ENCODE data around the gene LEFTY1. TPM values are rescaled to one million over a fixed set of nuclear protein-coding genes. Genes with fewer than 3 reads are reported as not detected.

LEFTY1 gene
- total RNA-seq, 1 experiment from 2014 or later: not detected

- no TSS peak for BruUV-seq (replicated peaks)
- H4K20me1 ChIP-seq (ENCODE audit: low read length): no peaks in the 10 kb centered on the region
- no peak overlapping the region for H2AFZ ChIP-seq (ENCODE audit: low read length)
- no peaks in the 10 kb centered on the region for H3K9me3 ChIP-seq (ENCODE audit: low read length)
- no peaks in the 10 kb centered on the region for H3K4me1 ChIP-seq (ENCODE audit: insufficient read depth, low read length)
- no peak for TF ChIP-seq EZH2 (IDR thresholded peaks at IDR 0.05; ENCODE audit: low read length, unreplicated experiment)
- TF ChIP-seq EZH2phosphoT487 (IDR thresholded peaks at IDR 0.05; ENCODE audit: borderline replicate concordance, low read length): no peak
- TF ChIP-seq CTCF (conservative IDR thresholded peaks at IDR 0.05; ENCODE audit: low read depth, low read length): no peak
- no peaks in the 10 kb centered on the region for H3K79me2 ChIP-seq (ENCODE audit: low read length)
- H3K4me2 ChIP-seq (ENCODE audit: low read length): no peak overlapping the region
- ChIA-PET CTCF (interaction anchor here (0.6 kb wide), 1 partner anchor 396 kb away, joined by 6 read pairs; no protein-coding TSS in a partner anchor), POLR2A (ENCODE audit: unreplicated experiment) (no interaction called here)
- DNase-seq (no peak), ATAC-seq (no peak)
- H3K27ac ChIP-seq (ENCODE audit: low read length): no peak overlapping the region
- no peak overlapping the region for H3K4me3 ChIP-seq (ENCODE audit: low read length)
- no peaks in the 10 kb centered on the region for H3K27me3 ChIP-seq (ENCODE audit: low read length)
- intact Hi-C loops (cut with micrococcal nuclease): loop anchor here (5.0 kb wide), 1 partner anchor 127 kb away; no protein-coding TSS in a partner anchor
- no peaks in the 10 kb centered on the region for H3F3A ChIP-seq (ENCODE audit: low read length, unreplicated experiment)
- no peaks in the 10 kb centered on the region for H3K9me2 ChIP-seq (replicated peaks; ENCODE audit: low read length)
- no peak overlapping the region for H3K9ac ChIP-seq (ENCODE audit: low read length)
- H3K36me3 ChIP-seq (ENCODE audit: low read depth, low read length): peaks cover 31% of the 10 kb centered on the region; the same call in 1 of the 2 replicates
Observed at GRCh38 chr1:225849925-225850324, 39.0 kb downstream of the LEFTY1 start.

- ATAC-seq: no peak
- H3K79me2 ChIP-seq (ENCODE audit: low read length): no peaks in the 10 kb centered on the region
- no peak overlapping the region for H2AFZ ChIP-seq (ENCODE audit: low read length)
- H3K36me3 ChIP-seq (ENCODE audit: low read depth, low read length): peaks cover 19% of the 10 kb centered on the region; the same call in 1 of the 2 replicates
- H3K9me3 ChIP-seq (ENCODE audit: low read length): no peaks in the 10 kb centered on the region
- H3F3A ChIP-seq (ENCODE audit: low read length, unreplicated experiment): no peaks in the 10 kb centered on the region
- no peaks in the 10 kb centered on the region for H4K20me1 ChIP-seq (ENCODE audit: low read length)
- no TSS peak for BruUV-seq (replicated peaks)
- no peak overlapping the region for H3K9ac ChIP-seq (ENCODE audit: low read length)
- no peaks in the 10 kb centered on the region for H3K9me2 ChIP-seq (replicated peaks; ENCODE audit: low read length)
- ChIA-PET CTCF (no interaction called here), POLR2A (ENCODE audit: unreplicated experiment) (no interaction called here)
- no peak overlapping the region for H3K4me2 ChIP-seq (ENCODE audit: low read length)
- TF ChIP-seq CTCF (conservative IDR thresholded peaks at IDR 0.05; ENCODE audit: low read depth, low read length): no peak
- TF ChIP-seq EZH2 (IDR thresholded peaks at IDR 0.05; ENCODE audit: low read length, unreplicated experiment): no peak
- no peak for TF ChIP-seq EZH2phosphoT487 (IDR thresholded peaks at IDR 0.05; ENCODE audit: borderline replicate concordance, low read length)
- H3K4me1 ChIP-seq (ENCODE audit: insufficient read depth, low read length): no peaks in the 10 kb centered on the region
- H3K27ac ChIP-seq (ENCODE audit: low read length): no peak overlapping the region
- intact Hi-C loops (cut with micrococcal nuclease): loop anchor here (5.0 kb wide), 1 partner anchor 129 kb away; no protein-coding TSS in a partner anchor
- DNase-seq: no peak
- H3K27me3 ChIP-seq (ENCODE audit: low read length): no peaks in the 10 kb centered on the region
- no peak overlapping the region for H3K4me3 ChIP-seq (ENCODE audit: low read length)
Observed at GRCh38 chr1:225848030-225848955, 40.7 kb downstream of the LEFTY1 start.

- POLR2A ChIA-PET (ENCODE audit: unreplicated experiment): interaction anchor here (0.7 kb wide), 1 partner anchor 276 kb away, joined by 3 read pairs; no protein-coding TSS in a partner anchor
- no peaks in the 10 kb centered on the region for H3K79me2 ChIP-seq (ENCODE audit: low read length)
- no peak overlapping the region for H3K9ac ChIP-seq (ENCODE audit: low read length)
- CTCF ChIA-PET: no interaction called here
- intact Hi-C loops (cut with micrococcal nuclease): loop anchor here (5.0 kb wide), 1 partner anchor 130 kb away; no protein-coding TSS in a partner anchor
- no peak overlapping the region for H3K4me3 ChIP-seq (ENCODE audit: low read length)
- DNase-seq (no peak), ATAC-seq (no peak)
- no peaks in the 10 kb centered on the region for H3K27me3 ChIP-seq (ENCODE audit: low read length)
- no peak overlapping the region for H3K4me2 ChIP-seq (ENCODE audit: low read length)
- no peaks in the 10 kb centered on the region for H4K20me1 ChIP-seq (ENCODE audit: low read length)
- H3K27ac ChIP-seq (ENCODE audit: low read length): no peak overlapping the region
- no peaks in the 10 kb centered on the region for H3K4me1 ChIP-seq (ENCODE audit: insufficient read depth, low read length)
- no peaks in the 10 kb centered on the region for H3K9me3 ChIP-seq (ENCODE audit: low read length)
- H3F3A ChIP-seq (ENCODE audit: low read length, unreplicated experiment): no peaks in the 10 kb centered on the region
- no TSS peak for BruUV-seq (replicated peaks)
- H3K36me3 ChIP-seq (ENCODE audit: low read depth, low read length): peaks cover 14% of the 10 kb centered on the region; the same call in 1 of the 2 replicates
- no peaks in the 10 kb centered on the region for H3K9me2 ChIP-seq (replicated peaks; ENCODE audit: low read length)
- no peak overlapping the region for H2AFZ ChIP-seq (ENCODE audit: low read length)
- TF ChIP-seq CTCF (conservative IDR thresholded peaks at IDR 0.05; ENCODE audit: low read depth, low read length) (no peak), EZH2phosphoT487 (IDR thresholded peaks at IDR 0.05; ENCODE audit: borderline replicate concordance, low read length) (no peak), EZH2 (IDR thresholded peaks at IDR 0.05; ENCODE audit: low read length, unreplicated experiment) (no peak)
Observed at GRCh38 chr1:225847610-225848009, 41.3 kb downstream of the LEFTY1 start.
